Muscle of leg (tissue), 11 donors: ENCODE results near the gene MED27. TPM values are rescaled to one million over a fixed set of nuclear protein-coding genes. Genes with fewer than 3 reads are reported as not detected.

ENCODE experiments used
- DNase-seq: peaks from one replicate; pipeline ENCODE4 v3.0.0; 2013
- H3K27ac ChIP-seq: one replicate; pipeline ENCODE4 v1.5.1; 2013; ENCODE audit warnings: mild to moderate bottlenecking, low read length, control low read depth
- H3K27me3 ChIP-seq: one replicate; pipeline ENCODE4 v1.6.1; 2013; ENCODE audit warnings: low read length; ENCODE audit not compliant: control insufficient read depth, insufficient read depth
- H3K36me3 ChIP-seq: one replicate; pipeline ENCODE4 v1.6.1; 2013; ENCODE audit warnings: low read length; ENCODE audit not compliant: control insufficient read depth, insufficient read depth
- H3K4me1 ChIP-seq: one replicate; pipeline ENCODE4 v1.6.1; 2013; ENCODE audit warnings: low read length; ENCODE audit not compliant: control insufficient read depth, insufficient read depth
- H3K4me3 ChIP-seq: one replicate; pipeline ENCODE4 v1.5.1; 2013; ENCODE audit warnings: low read length, control low read depth
- H3K9me3 ChIP-seq: replicated peaks from 2 replicates; pipeline ENCODE4 v1.6.1; 2013; ENCODE audit warnings: low read depth, low read length; ENCODE audit not compliant: control insufficient read depth
- WGBS: methylation state at CpG from one replicate; pipeline ENCODE4 v1.1.5; 2013; ENCODE audit warnings: missing lambda C conversion rate; ENCODE audit not compliant: insufficient coverage; 5-methylcytosine and 5-hydroxymethylcytosine counted together
- polyA plus RNA-seq, 8 donors: library from polyadenylated mRNA; unstranded; fragments of 120-200 nt; gene quantifications; one replicate each; pipeline versions ENCODE4 v1.2.1 to v1.2.3, GENCODE V29; 2013; ENCODE audit warnings: inconsistent platforms in 1 of 8, low replicate concordance in 1 of 8; ENCODE audit not compliant: insufficient read length in 8 of 8, insufficient read depth in 1 of 8
- total RNA-seq: library from RNA; stranded (reverse); fragments of 120-200 nt; gene quantifications from one replicate; pipeline ENCODE4 v1.2.4, GENCODE V29; 2013

The MED27 gene
- total and polyA plus RNA-seq, 9 donors: 11.9 to 17.2 (median 15.0) TPM

- Histone ChIP-seq H3K4me3 (no peak overlapping the region), H3K27me3 (peaks cover 13% of the 10 kb centered on the region), H3K36me3 (no peaks in the 10 kb centered on the region), H3K4me1 (no peaks in the 10 kb centered on the region), H3K9me3 (no peaks in the 10 kb centered on the region), H3K27ac (no peak overlapping the region)
- 82% methylated on average over 32 of the region's 33 CpGs for WGBS
- no peak for DNase-seq
Observed at GRCh38 chr9:131843989-131844744, 235.5 kb downstream of the MED27 start.

- no peak for DNase-seq
- WGBS: 72% methylated on average over 27 of the region's 30 CpGs
- H3K27me3 ChIP-seq: peaks cover 10% of the 10 kb centered on the region
Observed at GRCh38 chr9:131841765-131842318, 237.8 kb downstream of the MED27 start.

GRCh38 chr9:131840751-131841702, 238.6 kb downstream of the MED27 start:
- DNase-seq: no peak
- Histone ChIP-seq H3K9me3 (no peaks in the 10 kb centered on the region), H3K27me3 (peaks cover 5% of the 10 kb centered on the region), H3K27ac (no peak overlapping the region), H3K4me1 (peaks cover 1% of the 10 kb centered on the region), H3K4me3 (no peak overlapping the region), H3K36me3 (no peaks in the 10 kb centered on the region)
- 88% methylated on average over 15 of the region's 25 CpGs for WGBS

More at GRCh38 chr9:131841765-131842318, 237.8 kb downstream of the MED27 start:
- no peaks in the 10 kb centered on the region for H3K9me3 ChIP-seq
- H3K4me3 ChIP-seq: no peak overlapping the region
- no peaks in the 10 kb centered on the region for H3K36me3 ChIP-seq
- H3K4me1 ChIP-seq: no peaks in the 10 kb centered on the region
- H3K27ac ChIP-seq: no peak overlapping the region

GRCh38 chr9:131840220-131840619, 239.4 kb downstream of the MED27 start:
- no peaks in the 10 kb centered on the region for H3K36me3 ChIP-seq
- H3K27ac ChIP-seq: no peak overlapping the region
- H3K4me3 ChIP-seq: no peak overlapping the region
- 60% methylated on average over 1 of the region's 8 CpGs for WGBS
- H3K9me3 ChIP-seq: no peaks in the 10 kb centered on the region
- peaks cover 6% of the 10 kb centered on the region for H3K27me3 ChIP-seq
- peaks cover 9% of the 10 kb centered on the region for H3K4me1 ChIP-seq
- no peak for DNase-seq

GRCh38 chr9:131839281-131840084, 240.2 kb downstream of the MED27 start:
- DNase-seq: no peak
- Histone ChIP-seq H3K27me3 (peaks cover 8% of the 10 kb centered on the region), H3K36me3 (no peaks in the 10 kb centered on the region), H3K4me1 (peaks cover 15% of the 10 kb centered on the region), H3K9me3 (no peaks in the 10 kb centered on the region), H3K27ac (no peak overlapping the region), H3K4me3 (no peak overlapping the region)
- WGBS: 81% methylated on average over 18 of the region's 22 CpGs

- peaks cover 12% of the 10 kb centered on the region for H3K27me3 ChIP-seq
- no peak for DNase-seq
- H3K9me3 ChIP-seq: peaks cover 7% of the 10 kb centered on the region
- WGBS: 57% methylated on average over 14 of the region's 22 CpGs
- H3K4me3 ChIP-seq: no peak overlapping the region
- H3K27ac ChIP-seq: no peak overlapping the region
- H3K4me1 ChIP-seq: peaks cover 15% of the 10 kb centered on the region
- no peaks in the 10 kb centered on the region for H3K36me3 ChIP-seq
Observed at GRCh38 chr9:131838530-131839280, 241.0 kb downstream of the MED27 start.

- WGBS: 48% methylated on average over 8 of the region's 10 CpGs
- peaks cover 15% of the 10 kb centered on the region for H3K4me1 ChIP-seq
- H3K4me3 ChIP-seq: no peak overlapping the region
- peaks cover 18% of the 10 kb centered on the region for H3K27me3 ChIP-seq
- no peak overlapping the region for H3K27ac ChIP-seq
- no peak for DNase-seq
- H3K36me3 ChIP-seq: no peaks in the 10 kb centered on the region
- peaks cover 12% of the 10 kb centered on the region for H3K9me3 ChIP-seq
Observed at GRCh38 chr9:131837836-131838235, 241.8 kb downstream of the MED27 start.

- Histone ChIP-seq H3K36me3 (no peaks in the 10 kb centered on the region), H3K27ac (no peak overlapping the region), H3K4me3 (no peak overlapping the region), H3K27me3 (peaks cover 18% of the 10 kb centered on the region), H3K9me3 (peaks cover 12% of the 10 kb centered on the region), H3K4me1 (peaks cover 15% of the 10 kb centered on the region)
- no peak for DNase-seq
- WGBS: 67% methylated on average over 10 of the region's 10 CpGs
Observed at GRCh38 chr9:131837316-131837715, 242.4 kb downstream of the MED27 start.

- H3K36me3 ChIP-seq: no peaks in the 10 kb centered on the region
- peaks cover 12% of the 10 kb centered on the region for H3K9me3 ChIP-seq
- no peak overlapping the region for H3K4me3 ChIP-seq
- H3K4me1 ChIP-seq: peaks cover 15% of the 10 kb centered on the region
- H3K27me3 ChIP-seq: peaks cover 18% of the 10 kb centered on the region
- DNase-seq: no peak
- no peak overlapping the region for H3K27ac ChIP-seq
- WGBS: 89% methylated on average over 11 of the region's 17 CpGs
Observed at GRCh38 chr9:131836607-131837315, 242.9 kb downstream of the MED27 start.
